Renal cortex interstitium (tissue), 11 donors: ENCODE data around the gene STK24. TPM values are rescaled to one million over a fixed set of nuclear protein-coding genes. Genes with fewer than 3 reads are reported as not detected.

Experiments
- DNase-seq, 11 donors: peaks; one replicate each; pipeline ENCODE4 v3.0.0-alpha.2; 2013; ENCODE audit warnings: low read depth in 9 of 11, low spot score in 4 of 11; ENCODE audit errors: extremely low read depth in 1 of 11
- polyA plus RNA-seq, 3 donors: library from polyadenylated mRNA; unstranded; fragments of 120-200 nt; gene quantifications; one replicate each; pipeline ENCODE4 v1.2.1, GENCODE V29; 2013; ENCODE audit not compliant: insufficient read length in 3 of 3

The STK24 gene
- polyA plus RNA-seq, 3 donors, result 116 to 126 (median 117) TPM

- DNase-seq, result no peak
These were observed 71.7 kb downstream of the STK24 start for GRCh38 chr13:98505217-98505616.

- DNase-seq, result no peak
These were observed 72.4 kb downstream of the STK24 start for GRCh38 chr13:98504371-98504963.

GRCh38 chr13:98504029-98504351 lies 72.9 kb downstream of the STK24 start:
- no peak for DNase-seq

- DNase-seq, result peak in 1 of 11 donors; percentile 42
These were observed 73.5 kb downstream of the STK24 start for GRCh38 chr13:98503175-98504028.

GRCh38 chr13:98500963-98501421 lies 75.9 kb downstream of the STK24 start:
- no peak for DNase-seq

GRCh38 chr13:98496966-98497365 lies 79.9 kb downstream of the STK24 start:
- no peak for DNase-seq

- no peak for DNase-seq
These were observed 80.5 kb downstream of the STK24 start for GRCh38 chr13:98496479-98496791.

- no peak for DNase-seq
These were observed 81.1 kb downstream of the STK24 start for GRCh38 chr13:98495627-98496478.

- no peak for DNase-seq
These were observed 82.1 kb downstream of the STK24 start for GRCh38 chr13:98494769-98495168.

GRCh38 chr13:98493042-98493712 lies 83.7 kb downstream of the STK24 start:
- DNase-seq, result no peak

- DNase-seq, result no peak
These were observed 84.4 kb downstream of the STK24 start for GRCh38 chr13:98492335-98493041.

- DNase-seq, result no peak
These were observed 86.0 kb downstream of the STK24 start for GRCh38 chr13:98490866-98491265.

- DNase-seq, result no peak
These were observed 86.6 kb downstream of the STK24 start for GRCh38 chr13:98490195-98490836.

- DNase-seq, result no peak
These were observed 87.3 kb downstream of the STK24 start for GRCh38 chr13:98489446-98490194.

- DNase-seq, result no peak
These were observed 88.2 kb downstream of the STK24 start for GRCh38 chr13:98488736-98489135.

GRCh38 chr13:98487522-98487921 lies 89.4 kb downstream of the STK24 start:
- no peak for DNase-seq

- no peak for DNase-seq
These were observed 89.9 kb downstream of the STK24 start for GRCh38 chr13:98487016-98487415.

GRCh38 chr13:98486412-98486811 lies 90.5 kb downstream of the STK24 start:
- DNase-seq, result no peak
